H9 (cell line): Measurements from ENCODE around the gene ZCCHC3. TPM values are rescaled to one million over a fixed set of nuclear protein-coding genes. Genes with fewer than 3 reads are reported as not detected.

ENCODE experiments used
- DNase-seq: peaks from one replicate; pipeline ENCODE4 v3.0.0-alpha.2; 2017
- H2AFZ ChIP-seq: one replicate; pipeline ENCODE4 v1.6.1; 2013; ENCODE audit warnings: mild to moderate bottlenecking, low read length, control low read depth, moderate library complexity
- H2AK5ac ChIP-seq: 2 replicates; pipeline ENCODE4 v1.6.1; 2013; ENCODE audit warnings: low read length, control low read depth, mixed read lengths; ENCODE audit not compliant: insufficient read length
- H2BK120ac ChIP-seq: one replicate; pipeline ENCODE4 v1.6.1; 2013; ENCODE audit warnings: low read depth, mild to moderate bottlenecking, low read length, control low read depth, inconsistent platforms; ENCODE audit not compliant: poor library complexity, severe bottlenecking
- H2BK12ac ChIP-seq: 2 replicates; pipeline ENCODE4 v1.6.1; 2013; ENCODE audit warnings: low read length, control low read depth, mixed read lengths, low read depth; ENCODE audit not compliant: insufficient read length
- H2BK15ac ChIP-seq: 2 replicates; pipeline ENCODE4 v1.6.1; 2013; ENCODE audit warnings: low read depth, low read length, control low read depth
- H2BK20ac ChIP-seq: one replicate; pipeline ENCODE4 v1.6.1; 2013; ENCODE audit warnings: low read depth, mild to moderate bottlenecking, low read length, control low read depth, inconsistent platforms; ENCODE audit not compliant: poor library complexity, severe bottlenecking
- H2BK5ac ChIP-seq: 2 replicates; pipeline ENCODE4 v1.6.1; 2013; ENCODE audit warnings: low read length, control low read depth, mixed read lengths; ENCODE audit not compliant: insufficient read length
- H3K14ac ChIP-seq: 2 replicates; pipeline ENCODE4 v1.6.1; 2013; ENCODE audit warnings: low read length, control low read depth; ENCODE audit not compliant: insufficient read depth
- H3K18ac ChIP-seq: 2 replicates; pipeline ENCODE4 v1.6.1; 2013; ENCODE audit warnings: low read depth, mild to moderate bottlenecking, mixed read lengths, low read length, control low read depth; ENCODE audit not compliant: insufficient read length
- H3K23ac ChIP-seq: 2 replicates; pipeline ENCODE4 v1.6.1; 2013; ENCODE audit warnings: low read length, control low read depth, mixed read lengths, low read depth; ENCODE audit not compliant: insufficient read length
- H3K23me2 ChIP-seq: 2 replicates; pipeline ENCODE4 v1.6.1; 2013; ENCODE audit warnings: low read depth, mild to moderate bottlenecking, mixed read lengths, low read length, control low read depth; ENCODE audit not compliant: insufficient read length, poor library complexity, severe bottlenecking
- H3K27ac ChIP-seq: 2 replicates; pipeline ENCODE4 v1.5.1; 2013; ENCODE audit warnings: low read length, control low read depth, mixed read lengths, low read depth; ENCODE audit not compliant: insufficient read length
- H3K27me3 ChIP-seq: 2 replicates; pipeline ENCODE4 v1.6.1; 2013; ENCODE audit warnings: low read length, control low read depth, inconsistent platforms; ENCODE audit not compliant: insufficient read depth
- H3K4ac ChIP-seq: 2 replicates; pipeline ENCODE4 v1.6.1; 2013; ENCODE audit warnings: low read depth, mild to moderate bottlenecking, control low read depth, inconsistent platforms, low read length, moderate library complexity
- H3K4me1 ChIP-seq: 2 replicates; pipeline ENCODE4 v1.6.1; 2013; ENCODE audit warnings: low read length, control low read depth, inconsistent platforms; ENCODE audit not compliant: insufficient read depth
- H3K4me2 ChIP-seq: 2 replicates; pipeline ENCODE4 v1.6.1; 2013; ENCODE audit warnings: low read length, control low read depth, mixed read lengths; ENCODE audit not compliant: insufficient read length, insufficient read depth
- H3K56ac ChIP-seq: 2 replicates; pipeline ENCODE4 v1.6.1; 2013; ENCODE audit warnings: low read depth, mild to moderate bottlenecking, mixed read lengths, low read length, control low read depth; ENCODE audit not compliant: insufficient read length
- H3K79me1 ChIP-seq: 2 replicates; pipeline ENCODE4 v1.6.1; 2013; ENCODE audit warnings: low read depth, mild to moderate bottlenecking, moderate library complexity, low read length, control low read depth, inconsistent platforms; ENCODE audit not compliant: insufficient read depth, poor library complexity, severe bottlenecking
- H3K79me2 ChIP-seq: 2 replicates; pipeline ENCODE4 v1.6.1; 2013; ENCODE audit warnings: low read length, control low read depth, inconsistent platforms; ENCODE audit not compliant: insufficient read depth
- H3K9ac ChIP-seq: 2 replicates; pipeline ENCODE4 v1.6.1; 2013; ENCODE audit warnings: low read length, control low read depth, mixed read lengths; ENCODE audit not compliant: insufficient read length; ENCODE audit errors: extremely low read depth
- H3K9me3 ChIP-seq: one replicate; pipeline ENCODE4 v1.6.1; 2013; ENCODE audit warnings: low read depth, low read length, inconsistent platforms; ENCODE audit not compliant: control insufficient read depth
- H3T11ph ChIP-seq: one replicate; pipeline ENCODE4 v1.6.1; 2013; ENCODE audit warnings: mild to moderate bottlenecking, low read length, control low read depth, inconsistent platforms
- H4K20me1 ChIP-seq: one replicate; pipeline ENCODE4 v1.6.1; 2013; ENCODE audit not compliant: control insufficient read depth, insufficient read length, insufficient read depth
- H4K5ac ChIP-seq: 2 replicates; pipeline ENCODE4 v1.6.1; 2013; ENCODE audit warnings: low read depth, mild to moderate bottlenecking, mixed read lengths, low read length, control low read depth; ENCODE audit not compliant: insufficient read length
- H4K8ac ChIP-seq: replicated peaks from 2 replicates; pipeline ENCODE4 v1.6.1; 2013; ENCODE audit warnings: low read length, control low read depth, mixed read lengths, low read depth; ENCODE audit not compliant: insufficient read length
- H4K91ac ChIP-seq: 2 replicates; pipeline ENCODE4 v1.6.1; 2013; ENCODE audit warnings: low read depth, mild to moderate bottlenecking, moderate library complexity, mixed read lengths, low read length, control low read depth; ENCODE audit not compliant: insufficient read length
- H3K27ac Mint-ChIP-seq, 3 experiments: 2 replicates in 2 of 3; 3 replicates in 1 of 3; pipeline ENCODE4 v1.8.0; 2020 to 2021; ENCODE audit warnings: mixed read lengths in 3 of 3, mild to moderate bottlenecking in 1 of 3, moderate library complexity in 1 of 3
- H3K27me3 Mint-ChIP-seq: 2 replicates; pipeline ENCODE4 v1.8.0; 2021; ENCODE audit warnings: low read depth, mild to moderate bottlenecking, moderate library complexity, mixed read lengths
- H3K36me3 Mint-ChIP-seq, 3 experiments: 2 replicates in 2 of 3; 3 replicates in 1 of 3; pipeline ENCODE4 v1.8.0; 2020 to 2021; ENCODE audit warnings: low read depth in 3 of 3, mixed read lengths in 3 of 3; ENCODE audit not compliant: insufficient read depth in 1 of 3
- H3K4me1 Mint-ChIP-seq, 2 experiments: 2 replicates each; pipeline ENCODE4 v1.8.0; 2020; ENCODE audit warnings: mixed read lengths in 2 of 2
- H3K4me3 Mint-ChIP-seq, 2 experiments: 2 replicates in 1 of 2; 3 replicates in 1 of 2; pipeline ENCODE4 v1.8.0; 2020 to 2021; ENCODE audit warnings: mild to moderate bottlenecking in 2 of 2, mixed read lengths in 2 of 2, moderate library complexity in 1 of 2
- H3K9me3 Mint-ChIP-seq, 2 experiments: 2 replicates in 1 of 2; 3 replicates in 1 of 2; pipeline ENCODE4 v1.8.0; 2020; ENCODE audit warnings: mild to moderate bottlenecking in 2 of 2, mixed read lengths in 2 of 2, moderate library complexity in 1 of 2
- CTCF ChIP-seq: fragments of 200-600 bp; sonication (generic); conservative IDR thresholded peaks from 3 replicates; pipeline ENCODE4 v1.8.0; 2021; ENCODE audit warnings: antibody characterized with exemption, mild to moderate bottlenecking
- WGBS: extraction: QIAGEN DNeasy Blood & Tissue Kit; methylation state at CpG from one replicate; pipeline ENCODE4 v1.1.7; 2013; ENCODE audit warnings: missing lambda C conversion rate, low lambda C conversion rate, mixed read lengths; ENCODE audit not compliant: insufficient read length; ENCODE audit errors: extremely low coverage; 5-methylcytosine and 5-hydroxymethylcytosine counted together
- total RNA-seq: library from RNA; stranded (reverse); gene quantifications from 2 replicates; pipeline ENCODE4 v1.2.1, GENCODE V29; 2021

ZCCHC3 gene
- total RNA-seq, 1 experiment from 2014 or later: 41.3 TPM

- Histone ChIP-seq H3K4ac (no peak overlapping the region), H3K27me3 (peaks cover 5% of the 10 kb centered on the region; the same call in 1 of the 2 replicates), H2BK12ac (no peak overlapping the region), H3K4me1 (no peaks in the 10 kb centered on the region), H2BK5ac (no peak overlapping the region), H3K23me2 (no peaks in the 10 kb centered on the region), H2BK15ac (no peak overlapping the region), H2AK5ac (no peak overlapping the region), H3K79me1 (no peaks in the 10 kb centered on the region), H3K18ac (peak overlapping the region; percentile 55), H3K79me2 (no peaks in the 10 kb centered on the region), H3K9ac (peak overlapping the region; percentile 5), H4K20me1 (no peaks in the 10 kb centered on the region), H2BK20ac (no peak overlapping the region), H4K8ac (no peak overlapping the region), H3T11ph (no peak overlapping the region), H3K56ac (no peak overlapping the region), H3K4me2 (peak overlapping the region; percentile 30), H4K5ac (peak overlapping the region; percentile 19), H2AFZ (peak overlapping the region; percentile 5), H3K14ac (peak overlapping the region; percentile 92), H3K23ac (no peak overlapping the region), H2BK120ac (no peak overlapping the region), H3K27ac (no peak overlapping the region), H3K9me3 (no peaks in the 10 kb centered on the region), H4K91ac (no peak overlapping the region)
- peak; percentile 98 for TF ChIP-seq CTCF
- Mint-ChIP-seq H3K27ac (peak overlapping the region in 2 of 3 experiments; percentile 84 to 93; a peak in 4 of 7 replicates), H3K36me3 (peaks cover 0 to 5% (median 0%) of the 10 kb centered on the region in 3 experiments; a peak in 4 of 7 replicates), H3K4me1 (peaks cover 8% of the 10 kb centered on the region in 2 experiments), H3K27me3 (peaks cover 67% of the 10 kb centered on the region), H3K9me3 (peaks cover 0 to 3% of the 10 kb centered on the region in 2 experiments; a peak in 2 of 5 replicates), H3K4me3 (peak overlapping the region; percentile 53 to 61)
- peak; percentile 97 for DNase-seq
- no CpG with 5 or more reads among the region's 43 CpGs for WGBS
Observed at GRCh38 chr20:266596-267562, 30.5 kb upstream of the ZCCHC3 start.
